ENCODE measurements around the gene RPS6KB2.
A peak's percentile ranks its signal among the peaks of the same experiment; 100 is the strongest.

The RPS6KB2 gene

DNA sequence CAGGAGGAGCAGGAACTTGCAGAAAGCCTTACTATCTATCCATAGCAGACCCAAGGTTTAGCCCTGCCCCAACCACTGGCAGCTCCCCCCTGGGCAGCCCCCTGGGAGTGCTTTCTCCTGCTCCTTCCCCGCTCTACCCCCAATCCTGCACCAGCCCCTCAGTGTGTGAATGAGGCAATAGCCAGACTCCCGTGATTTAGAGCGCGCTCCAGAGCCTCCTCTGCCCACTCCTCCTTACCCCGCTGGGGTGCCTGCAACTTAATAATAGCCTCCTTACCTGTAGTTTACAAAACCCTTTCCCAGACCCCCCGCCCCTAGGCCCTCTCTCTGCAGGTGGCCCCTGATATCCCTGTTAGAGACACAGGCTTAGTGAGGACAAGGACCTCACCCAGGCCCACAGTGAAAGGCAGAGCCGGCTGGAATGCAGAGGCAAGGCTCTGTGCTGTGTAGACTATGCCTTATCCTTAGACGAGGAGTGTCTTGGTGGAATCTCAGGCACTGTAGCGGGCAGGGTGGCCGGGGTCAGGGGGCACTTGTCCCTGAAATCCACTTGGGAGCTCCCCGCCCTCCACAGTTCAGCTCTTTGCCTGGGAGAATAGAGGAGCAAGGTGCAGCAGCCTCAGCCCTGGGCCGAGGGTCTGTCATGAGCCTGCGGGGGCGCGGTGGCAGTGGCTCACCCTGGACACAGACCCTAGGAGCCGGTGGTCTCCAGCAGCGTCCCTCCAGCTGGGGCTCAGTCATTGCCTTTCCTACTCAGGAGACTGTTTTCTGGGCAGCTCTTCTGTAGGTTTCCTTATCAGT is 17.1 kb upstream of the RPS6KB2 start:
- no peaks in the 10 kb centered on the region for H3K27me3 ChIP-seq (ENCODE audit: insufficient read depth, poor library complexity, severe bottlenecking)
- no peak overlapping the region for H3K27ac ChIP-seq (ENCODE audit: poor library complexity, severe bottlenecking)
- no peak for DNase-seq (ENCODE audit: low spot score)
- H3K9me3 ChIP-seq (ENCODE audit: severe bottlenecking), result no peaks in the 10 kb centered on the region
- TF ChIP-seq, protein P1, sequence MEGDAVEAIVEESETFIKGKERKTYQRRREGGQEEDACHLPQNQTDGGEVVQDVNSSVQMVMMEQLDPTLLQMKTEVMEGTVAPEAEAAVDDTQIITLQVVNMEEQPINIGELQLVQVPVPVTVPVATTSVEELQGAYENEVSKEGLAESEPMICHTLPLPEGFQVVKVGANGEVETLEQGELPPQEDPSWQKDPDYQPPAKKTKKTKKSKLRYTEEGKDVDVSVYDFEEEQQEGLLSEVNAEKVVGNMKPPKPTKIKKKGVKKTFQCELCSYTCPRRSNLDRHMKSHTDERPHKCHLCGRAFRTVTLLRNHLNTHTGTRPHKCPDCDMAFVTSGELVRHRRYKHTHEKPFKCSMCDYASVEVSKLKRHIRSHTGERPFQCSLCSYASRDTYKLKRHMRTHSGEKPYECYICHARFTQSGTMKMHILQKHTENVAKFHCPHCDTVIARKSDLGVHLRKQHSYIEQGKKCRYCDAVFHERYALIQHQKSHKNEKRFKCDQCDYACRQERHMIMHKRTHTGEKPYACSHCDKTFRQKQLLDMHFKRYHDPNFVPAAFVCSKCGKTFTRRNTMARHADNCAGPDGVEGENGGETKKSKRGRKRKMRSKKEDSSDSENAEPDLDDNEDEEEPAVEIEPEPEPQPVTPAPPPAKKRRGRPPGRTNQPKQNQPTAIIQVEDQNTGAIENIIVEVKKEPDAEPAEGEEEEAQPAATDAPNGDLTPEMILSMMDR (IDR thresholded peaks at IDR 0.05; ENCODE audit: poor library complexity, severe bottlenecking), result no peak
- ATAC-seq (ENCODE audit: low read depth), result no peak
- no peak overlapping the region for H3K4me3 ChIP-seq (ENCODE audit: severe bottlenecking)
- H3K36me3 ChIP-seq (ENCODE audit: low read depth), result no peaks in the 10 kb centered on the region
- H3K4me1 ChIP-seq (ENCODE audit: insufficient read depth, poor library complexity, severe bottlenecking), result no peaks in the 10 kb centered on the region

DNA sequence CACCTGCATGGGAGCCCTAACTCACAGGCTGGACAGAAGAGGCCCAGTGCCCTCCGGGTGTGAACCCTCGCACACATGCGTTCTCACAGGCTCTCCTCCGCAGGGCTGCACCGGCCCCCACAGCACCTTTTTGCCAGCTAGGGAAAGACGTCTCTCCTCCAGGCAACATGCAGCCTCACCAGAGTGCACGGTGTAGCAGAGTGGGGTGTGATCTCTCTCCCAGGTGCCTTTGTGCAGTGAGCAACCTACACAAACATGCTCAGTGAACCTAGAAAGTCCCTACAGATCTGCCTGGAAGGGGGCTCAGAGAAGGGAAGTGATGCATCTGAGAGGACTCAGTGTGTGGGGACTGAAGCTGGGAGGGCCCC is 16.5 kb upstream of the RPS6KB2 start:
- Histone ChIP-seq H3K36me3 (ENCODE audit: low read depth) (no peaks in the 10 kb centered on the region), H3K4me1 (ENCODE audit: insufficient read depth, poor library complexity, severe bottlenecking) (no peaks in the 10 kb centered on the region)
- TF ChIP-seq, protein P1 (IDR thresholded peaks at IDR 0.05; ENCODE audit: poor library complexity, severe bottlenecking), result no peak

DNA sequence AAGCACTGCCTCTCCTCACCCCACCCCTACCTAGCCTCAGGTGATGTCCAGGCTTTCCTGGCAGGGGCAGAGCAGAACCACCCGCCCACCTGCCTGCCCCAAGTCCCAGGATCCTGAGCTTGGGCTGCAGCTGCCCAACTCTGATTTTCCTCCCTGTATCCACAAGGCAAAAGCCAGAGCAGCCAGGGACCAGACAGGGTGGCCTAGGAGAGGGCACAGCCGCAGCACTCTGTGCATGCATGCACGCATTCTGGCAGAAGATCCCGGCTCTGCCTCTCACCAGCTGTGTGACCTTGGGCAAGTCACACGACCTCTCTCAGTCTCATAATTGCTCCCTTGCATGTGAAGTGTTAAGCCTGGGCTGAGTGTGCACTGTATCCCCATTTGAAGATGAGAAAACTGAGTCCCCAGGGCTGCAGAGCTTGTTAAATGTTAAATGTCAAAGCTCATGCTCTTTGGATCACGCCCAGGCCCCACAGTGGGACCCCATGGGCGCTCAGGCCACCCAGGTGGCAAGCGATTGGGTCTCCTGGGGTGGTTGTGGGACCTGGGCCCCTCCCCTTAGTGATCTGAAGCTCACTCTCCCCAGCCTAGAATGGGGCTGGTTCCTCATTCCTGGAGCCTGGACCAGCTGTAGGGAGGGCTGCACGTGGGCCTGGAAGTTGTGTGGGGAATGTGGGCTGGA is 15.7 kb upstream of the RPS6KB2 start:
- Histone ChIP-seq H3K27me3 (ENCODE audit: insufficient read depth, poor library complexity, severe bottlenecking) (no peaks in the 10 kb centered on the region), H3K4me1 (ENCODE audit: insufficient read depth, poor library complexity, severe bottlenecking) (no peaks in the 10 kb centered on the region)

More for the DNA sequence above, 16.5 kb upstream of the RPS6KB2 start:
- no peak overlapping the region for H3K4me3 ChIP-seq (ENCODE audit: severe bottlenecking)
- H3K27ac ChIP-seq (ENCODE audit: poor library complexity, severe bottlenecking), result no peak overlapping the region
- no peaks in the 10 kb centered on the region for H3K9me3 ChIP-seq (ENCODE audit: severe bottlenecking)
- peak; percentile 3; the same call in 1 of the 3 replicates for ATAC-seq (ENCODE audit: low read depth)
- no peaks in the 10 kb centered on the region for H3K27me3 ChIP-seq (ENCODE audit: insufficient read depth, poor library complexity, severe bottlenecking)
- DNase-seq (ENCODE audit: low spot score), result no peak

DNA sequence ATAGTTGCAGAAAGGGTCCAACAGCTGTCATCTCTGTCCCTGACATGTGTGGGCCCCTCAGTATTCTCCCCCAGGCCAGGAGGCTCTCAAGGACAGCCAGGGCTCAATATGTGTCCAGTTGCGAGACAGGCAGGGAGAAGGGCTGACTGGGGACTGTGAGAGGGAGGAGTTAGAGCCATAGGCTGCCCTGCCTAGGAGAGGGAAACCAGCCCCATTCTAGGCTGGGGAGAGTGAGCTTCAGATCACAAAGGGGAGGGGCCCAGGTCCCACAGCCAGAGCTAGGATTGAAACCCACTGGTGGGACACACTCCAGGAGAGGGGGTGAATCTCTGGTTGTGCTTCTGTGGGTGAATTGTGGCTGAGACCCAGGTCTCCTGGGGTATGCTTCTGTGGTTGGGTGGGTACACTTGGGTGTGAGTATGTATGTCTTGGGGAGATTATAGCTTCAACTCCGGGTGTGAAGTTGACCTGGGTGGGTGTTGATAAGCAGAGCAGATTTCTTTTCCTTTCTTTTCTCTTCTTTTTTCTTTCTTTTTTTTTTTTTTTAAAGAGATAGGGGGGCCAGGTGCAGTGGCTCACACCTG is 14.9 kb upstream of the RPS6KB2 start:
- no peak for DNase-seq (ENCODE audit: low spot score)
- no peaks in the 10 kb centered on the region for H3K9me3 ChIP-seq (ENCODE audit: severe bottlenecking)
- ATAC-seq (ENCODE audit: low read depth), result no peak
- no peak overlapping the region for H3K27ac ChIP-seq (ENCODE audit: poor library complexity, severe bottlenecking)
- no peaks in the 10 kb centered on the region for H3K27me3 ChIP-seq (ENCODE audit: insufficient read depth, poor library complexity, severe bottlenecking)
- no peaks in the 10 kb centered on the region for H3K4me1 ChIP-seq (ENCODE audit: insufficient read depth, poor library complexity, severe bottlenecking)
- H3K4me3 ChIP-seq (ENCODE audit: severe bottlenecking), result no peak overlapping the region
- no peaks in the 10 kb centered on the region for H3K36me3 ChIP-seq (ENCODE audit: low read depth)
- TF ChIP-seq, protein P1 (IDR thresholded peaks at IDR 0.05; ENCODE audit: poor library complexity, severe bottlenecking), result no peak

More for the DNA sequence above, 15.7 kb upstream of the RPS6KB2 start:
- ATAC-seq (ENCODE audit: low read depth) (no peak), DNase-seq (ENCODE audit: low spot score) (no peak)
- no peaks in the 10 kb centered on the region for H3K9me3 ChIP-seq (ENCODE audit: severe bottlenecking)
- no peak overlapping the region for H3K4me3 ChIP-seq (ENCODE audit: severe bottlenecking)
- TF ChIP-seq, protein P1 (IDR thresholded peaks at IDR 0.05; ENCODE audit: poor library complexity, severe bottlenecking), result no peak
- H3K36me3 ChIP-seq (ENCODE audit: low read depth), result no peaks in the 10 kb centered on the region
- H3K27ac ChIP-seq (ENCODE audit: poor library complexity, severe bottlenecking), result no peak overlapping the region

Data from RWPE2 (cell line).